Measurements from ENCODE around the gene SRSF7.
"Not testable (repeated sequence)": the region's sequence is repeated elsewhere in the genome, so short reads cannot be mapped to it uniquely, and the experiment has no call there.

The SRSF7 gene

GRCh38 chr2:38743672-38744398 is 7.3 kb downstream of the SRSF7 start:
- Histone ChIP-seq H3K36me3 (ENCODE audit: insufficient read depth, low read length) (peaks cover 50% of the 10 kb centered on the region), H3K79me2 (ENCODE audit: control insufficient read depth, insufficient read depth, low read length, unreplicated experiment) (peaks cover 55% of the 10 kb centered on the region), H3K27ac (ENCODE audit: low read depth, low read length) (peak overlapping the region; percentile 9; the same call in 1 of the 2 replicates)

GRCh38 chr2:38742797-38743559 is 8.2 kb downstream of the SRSF7 start:
- Histone ChIP-seq H3K27ac (ENCODE audit: low read depth, low read length) (no peak overlapping the region), H3K4me3 (ENCODE audit: low read depth, low read length) (no peak overlapping the region), H3K27me3 (ENCODE audit: insufficient read depth, low read length) (no peaks in the 10 kb centered on the region), H3K79me2 (ENCODE audit: control insufficient read depth, insufficient read depth, low read length, unreplicated experiment) (peaks cover 47% of the 10 kb centered on the region), H3K4me1 (ENCODE audit: control insufficient read depth, insufficient read depth, low read length, unreplicated experiment) (peaks cover 39% of the 10 kb centered on the region), H3K36me3 (ENCODE audit: insufficient read depth, low read length) (peaks cover 41% of the 10 kb centered on the region), H2AFZ (ENCODE audit: low read length, unreplicated experiment) (no peak overlapping the region)

More at GRCh38 chr2:38743672-38744398, 7.3 kb downstream of the SRSF7 start:
- no peaks in the 10 kb centered on the region for H3K27me3 ChIP-seq (ENCODE audit: insufficient read depth, low read length)
- H3K4me3 ChIP-seq (ENCODE audit: low read depth, low read length) = no peak overlapping the region
- peaks cover 48% of the 10 kb centered on the region for H3K4me1 ChIP-seq (ENCODE audit: control insufficient read depth, insufficient read depth, low read length, unreplicated experiment)
- H2AFZ ChIP-seq (ENCODE audit: low read length, unreplicated experiment) = no peak overlapping the region

GRCh38 chr2:38740851-38741731 is 10.1 kb downstream of the SRSF7 start:
- Histone ChIP-seq H3K27me3 (ENCODE audit: insufficient read depth, low read length) (no peaks in the 10 kb centered on the region), H3K27ac (ENCODE audit: low read depth, low read length) (no peak overlapping the region), H3K36me3 (ENCODE audit: insufficient read depth, low read length) (peaks cover 22% of the 10 kb centered on the region), H3K79me2 (ENCODE audit: control insufficient read depth, insufficient read depth, low read length, unreplicated experiment) (peaks cover 28% of the 10 kb centered on the region), H2AFZ (ENCODE audit: low read length, unreplicated experiment) (no peak overlapping the region), H3K4me3 (ENCODE audit: low read depth, low read length) (no peak overlapping the region), H3K4me1 (ENCODE audit: control insufficient read depth, insufficient read depth, low read length, unreplicated experiment) (peaks cover 20% of the 10 kb centered on the region)

- H3K27me3 ChIP-seq (ENCODE audit: insufficient read depth, low read length) = no peaks in the 10 kb centered on the region
- peaks cover 7% of the 10 kb centered on the region for H3K36me3 ChIP-seq (ENCODE audit: insufficient read depth, low read length)
Measured at GRCh38 chr2:38739524-38739923, 11.6 kb downstream of the SRSF7 start.

GRCh38 chr2:38737925-38738324 is 13.2 kb downstream of the SRSF7 start:
- no peak overlapping the region for H3K27ac ChIP-seq (ENCODE audit: low read depth, low read length)
- H3K4me1 ChIP-seq (ENCODE audit: control insufficient read depth, insufficient read depth, low read length, unreplicated experiment) = no peaks in the 10 kb centered on the region
- H3K36me3 ChIP-seq (ENCODE audit: insufficient read depth, low read length) = no peaks in the 10 kb centered on the region
- no peaks in the 10 kb centered on the region for H3K27me3 ChIP-seq (ENCODE audit: insufficient read depth, low read length)
- no peaks in the 10 kb centered on the region for H3K79me2 ChIP-seq (ENCODE audit: control insufficient read depth, insufficient read depth, low read length, unreplicated experiment)
- no peak overlapping the region for H3K4me3 ChIP-seq (ENCODE audit: low read depth, low read length)
- no peak overlapping the region for H2AFZ ChIP-seq (ENCODE audit: low read length, unreplicated experiment)

More at GRCh38 chr2:38739524-38739923, 11.6 kb downstream of the SRSF7 start:
- Histone ChIP-seq H3K79me2 (ENCODE audit: control insufficient read depth, insufficient read depth, low read length, unreplicated experiment) (peaks cover 14% of the 10 kb centered on the region), H2AFZ (ENCODE audit: low read length, unreplicated experiment) (no peak overlapping the region), H3K4me3 (ENCODE audit: low read depth, low read length) (no peak overlapping the region), H3K4me1 (ENCODE audit: control insufficient read depth, insufficient read depth, low read length, unreplicated experiment) (peaks cover 7% of the 10 kb centered on the region), H3K27ac (ENCODE audit: low read depth, low read length) (no peak overlapping the region)

- H3K79me2 ChIP-seq (ENCODE audit: control insufficient read depth, insufficient read depth, low read length, unreplicated experiment); H3K36me3 ChIP-seq (ENCODE audit: insufficient read depth, low read length); H3K4me3 ChIP-seq (ENCODE audit: low read depth, low read length); H2AFZ ChIP-seq (ENCODE audit: low read length, unreplicated experiment); H3K27me3 ChIP-seq (ENCODE audit: insufficient read depth, low read length); H3K4me1 ChIP-seq (ENCODE audit: control insufficient read depth, insufficient read depth, low read length, unreplicated experiment); H3K27ac ChIP-seq (ENCODE audit: low read depth, low read length): not testable (repeated sequence)
Measured at GRCh38 chr2:38737000-38737698, 14.0 kb downstream of the SRSF7 start.

- no peaks in the 10 kb centered on the region for H3K36me3 ChIP-seq (ENCODE audit: insufficient read depth, low read length)
Measured at GRCh38 chr2:38735999-38736320, 15.2 kb downstream of the SRSF7 start.

GRCh38 chr2:38734299-38735058 is 16.7 kb downstream of the SRSF7 start:
- Histone ChIP-seq H3K79me2 (ENCODE audit: control insufficient read depth, insufficient read depth, low read length, unreplicated experiment) (no peaks in the 10 kb centered on the region), H3K27me3 (ENCODE audit: insufficient read depth, low read length) (no peaks in the 10 kb centered on the region), H3K4me3 (ENCODE audit: low read depth, low read length) (no peak overlapping the region), H3K27ac (ENCODE audit: low read depth, low read length) (no peak overlapping the region), H3K4me1 (ENCODE audit: control insufficient read depth, insufficient read depth, low read length, unreplicated experiment) (no peaks in the 10 kb centered on the region), H3K36me3 (ENCODE audit: insufficient read depth, low read length) (no peaks in the 10 kb centered on the region), H2AFZ (ENCODE audit: low read length, unreplicated experiment) (no peak overlapping the region)

More at GRCh38 chr2:38735999-38736320, 15.2 kb downstream of the SRSF7 start:
- Histone ChIP-seq H3K79me2 (ENCODE audit: control insufficient read depth, insufficient read depth, low read length, unreplicated experiment) (no peaks in the 10 kb centered on the region), H3K4me3 (ENCODE audit: low read depth, low read length) (no peak overlapping the region), H3K27me3 (ENCODE audit: insufficient read depth, low read length) (no peaks in the 10 kb centered on the region), H3K27ac (ENCODE audit: low read depth, low read length) (no peak overlapping the region), H3K4me1 (ENCODE audit: control insufficient read depth, insufficient read depth, low read length, unreplicated experiment) (no peaks in the 10 kb centered on the region), H2AFZ (ENCODE audit: low read length, unreplicated experiment) (no peak overlapping the region)

- Histone ChIP-seq H3K4me1 (ENCODE audit: control insufficient read depth, insufficient read depth, low read length, unreplicated experiment) (no peaks in the 10 kb centered on the region), H3K27ac (ENCODE audit: low read depth, low read length) (no peak overlapping the region), H2AFZ (ENCODE audit: low read length, unreplicated experiment) (no peak overlapping the region), H3K4me3 (ENCODE audit: low read depth, low read length) (no peak overlapping the region), H3K36me3 (ENCODE audit: insufficient read depth, low read length) (no peaks in the 10 kb centered on the region), H3K27me3 (ENCODE audit: insufficient read depth, low read length) (no peaks in the 10 kb centered on the region), H3K79me2 (ENCODE audit: control insufficient read depth, insufficient read depth, low read length, unreplicated experiment) (no peaks in the 10 kb centered on the region)
Measured at GRCh38 chr2:38733300-38733971, 17.7 kb downstream of the SRSF7 start.
